SK-N-SH (cell line): ENCODE measurements around the gene ATP6V0A1. TPM values are rescaled to one million over a fixed set of nuclear protein-coding genes. Genes with fewer than 3 reads are reported as not detected.

ENCODE experiments used
- CTCF ChIA-PET: fragments of 300-600, 350-600 bp; formaldehyde crosslinking; extraction: SDS; loops from one replicate; lab custom pipeline; 2021; lab: Yijun Ruan, JAX
- POLR2A ChIA-PET: fragments of 350-600 bp; sonication (Branson Sonifier 250); formaldehyde crosslinking; extraction: SDS; loops from one replicate; lab custom pipeline; 2020; ENCODE audit warnings: antibody characterized with exemption, inconsistent platforms; lab: Yijun Ruan, JAX
- DNase-seq: peaks from one replicate; pipeline ENCODE4 v3.0.0; 2012
- H2AFZ ChIP-seq: fragments of 200-600 bp; sonication (generic); 2 replicates; pipeline ENCODE4 v1.8.1; 2016; ENCODE audit warnings: antibody characterized with exemption, mild to moderate bottlenecking, low read depth
- H3F3A ChIP-seq: fragments of 200-600 bp; sonication (generic); replicated peaks from 2 replicates; pipeline ENCODE3; 2016; ENCODE audit warnings: antibody characterized with exemption, mild to moderate bottlenecking; ENCODE audit not compliant: insufficient read depth
- H3K27ac ChIP-seq, 2 experiments: fragments of 200-500 bp in 1 of 2; fragments of 200-600 bp in 1 of 2; sonication (Bioruptor generic) in 1 of 2; sonication (generic), shearing (Covaris generic) in 1 of 2; 2 replicates each; pipeline versions ENCODE4 v1.5.1 to v1.6.1; 2014 to 2016; ENCODE audit warnings: low read depth in 2 of 2, inconsistent platforms in 1 of 2, low read length in 1 of 2, mild to moderate bottlenecking in 1 of 2, mixed read lengths in 1 of 2
- H3K27me3 ChIP-seq: fragments of 200-600 bp; sonication (generic), shearing (Covaris generic); 2 replicates; pipeline ENCODE4 v1.6.1; 2016; ENCODE audit warnings: mixed run types; ENCODE audit not compliant: insufficient read depth
- H3K36me3 ChIP-seq, 2 experiments: fragments of 200-500 bp in 1 of 2; fragments of 200-600 bp in 1 of 2; sonication (Bioruptor generic) in 1 of 2; sonication (generic) in 1 of 2; replicated peaks in 1 of 2; 2 replicates each; pipeline versions ENCODE3 to v1.5.1; 2014 to 2016; ENCODE audit warnings: low read length in 1 of 2, mild to moderate bottlenecking in 1 of 2; ENCODE audit not compliant: insufficient read depth in 2 of 2, control insufficient read depth in 1 of 2
- H3K4me1 ChIP-seq, 2 experiments: fragments of 200-500 bp in 1 of 2; fragments of 200-600 bp in 1 of 2; sonication (Bioruptor generic) in 1 of 2; sonication (generic), shearing (Covaris generic) in 1 of 2; 2 replicates each; pipeline versions ENCODE4 v1.5.1 to v1.6.1; 2014 to 2016; ENCODE audit warnings: low read depth in 1 of 2, low read length in 1 of 2, mixed run types in 1 of 2; ENCODE audit not compliant: insufficient read depth in 2 of 2, control insufficient read depth in 1 of 2
- H3K4me2 ChIP-seq: fragments of 200-600 bp; sonication (generic), shearing (Covaris generic); 2 replicates; pipeline ENCODE4 v1.6.1; 2017; ENCODE audit warnings: mixed run types
- H3K4me3 ChIP-seq, 2 experiments: fragments of 200-500 bp in 1 of 2; fragments of 200-600 bp in 1 of 2; sonication (Bioruptor generic) in 1 of 2; sonication (generic), shearing (Covaris generic) in 1 of 2; 2 replicates each; pipeline versions ENCODE4 v1.5.1 to v1.8.1; 2014 to 2016; ENCODE audit warnings: low read depth in 2 of 2, inconsistent platforms in 1 of 2, low read length in 1 of 2, mild to moderate bottlenecking in 1 of 2, mixed read lengths in 1 of 2, moderate library complexity in 1 of 2
- H3K79me2 ChIP-seq: fragments of 200-600 bp; sonication (generic); 2 replicates; pipeline ENCODE4 v1.8.1; 2017; ENCODE audit warnings: mild to moderate bottlenecking; ENCODE audit not compliant: insufficient read depth
- H3K9ac ChIP-seq: fragments of 200-600 bp; sonication (generic); 2 replicates; pipeline ENCODE4 v1.6.1; 2017; ENCODE audit warnings: mixed run types
- H3K9me2 ChIP-seq: fragments of 200-600 bp; sonication (generic); 2 replicates; pipeline ENCODE4 v1.6.1; 2017; ENCODE audit warnings: mixed run types
- H3K9me3 ChIP-seq: fragments of 200-600 bp; sonication (generic); 2 replicates; pipeline ENCODE4 v1.6.1; 2017; ENCODE audit warnings: mixed run types, mild to moderate bottlenecking, moderate library complexity
- H4K20me1 ChIP-seq: fragments of 200-600 bp; sonication (generic); 2 replicates; pipeline ENCODE4 v1.6.1; 2017; ENCODE audit warnings: mild to moderate bottlenecking, mixed run types; ENCODE audit not compliant: insufficient read depth
- CHD2 ChIP-seq: fragments of 150-350 bp; IDR thresholded peaks from 2 replicates; pipeline ENCODE4 v1.6.1; 2018; ENCODE audit warnings: low read length; ENCODE audit not compliant: partially characterized antibody
- EP300 ChIP-seq, 2 experiments: IDR thresholded peaks; 2 replicates each; pipeline versions ENCODE4 v1.4.0 to v1.6.1; 2012; ENCODE audit warnings: borderline replicate concordance in 1 of 2, low read depth in 1 of 2, low read length in 1 of 2
- EZH2phosphoT487 ChIP-seq: fragments of 200-600 bp; sonication (generic); IDR thresholded peaks from 2 replicates; pipeline ENCODE4 v1.6.1; 2017; ENCODE audit warnings: low read depth, mixed run types, mild to moderate bottlenecking, antibody characterized with exemption, moderate library complexity, borderline replicate concordance
- FOSL2 ChIP-seq: IDR thresholded peaks from 2 replicates; pipeline ENCODE4 v1.4.0; 2012; ENCODE audit warnings: low read depth, mild to moderate bottlenecking, moderate library complexity, borderline replicate concordance
- FOXJ3 ChIP-seq: sonication (generic); formaldehyde crosslinking; IDR thresholded peaks from 2 replicates; pipeline ENCODE4 v1.5.1; 2020; ENCODE audit warnings: mild to moderate bottlenecking, missing genetic modification reagents
- GATA2 ChIP-seq: sonication (generic); formaldehyde crosslinking; IDR thresholded peaks from 2 replicates; pipeline ENCODE4 v1.5.0; 2020; ENCODE audit warnings: mild to moderate bottlenecking, missing genetic modification reagents
- MEF2A ChIP-seq: IDR thresholded peaks from 2 replicates; pipeline ENCODE4 v1.4.0; 2012; ENCODE audit warnings: low read depth, borderline replicate concordance
- NFIC ChIP-seq: IDR thresholded peaks from 2 replicates; pipeline ENCODE4 v1.4.0; 2012; ENCODE audit warnings: borderline replicate concordance
- RCOR1 ChIP-seq: fragments of 150-350 bp; IDR thresholded peaks from 2 replicates; pipeline ENCODE4 v1.6.1; 2017; ENCODE audit warnings: antibody characterized with exemption, low read length
- RFX5 ChIP-seq: IDR thresholded peaks from 2 replicates; pipeline ENCODE4 v1.6.1; 2012; ENCODE audit warnings: mild to moderate bottlenecking, improper control_type of control experiment, low read length
- SIN3A ChIP-seq: IDR thresholded peaks from 2 replicates; pipeline ENCODE4 v1.6.1; 2012; ENCODE audit warnings: low read depth, mild to moderate bottlenecking, low read length, moderate library complexity, borderline replicate concordance
- TCF12 ChIP-seq: IDR thresholded peaks from 2 replicates; pipeline ENCODE4 v1.4.0; 2012
- YY1 ChIP-seq: IDR thresholded peaks from 2 replicates; pipeline ENCODE4 v1.4.0; 2012; ENCODE audit warnings: low read depth, mild to moderate bottlenecking
- WGBS: methylation state at CpG from one replicate; pipeline ENCODE4 v1.1.6; 2017; ENCODE audit warnings: low lambda C conversion rate; 5-methylcytosine and 5-hydroxymethylcytosine counted together
- polyA plus RNA-seq, 3 experiments: library from polyadenylated mRNA; depleted of rRNA; stranded (reverse); fragments of >200 nt; gene quantifications; 2 replicates each; pipeline ENCODE4 v1.2.3, GENCODE V29; 2012
- TF ChIP-seq, protein P1 (sequence below): fragments of 150-350 bp; IDR thresholded peaks from 2 replicates; pipeline ENCODE4 v1.6.1; 2017; ENCODE audit warnings: antibody characterized with exemption, low read length, low read depth, borderline replicate concordance
- TF ChIP-seq, protein P2 (sequence below): IDR thresholded peaks from 2 replicates; pipeline ENCODE4 v1.4.0; 2012; ENCODE audit warnings: low read depth
- TF ChIP-seq, protein P3 (sequence below): fragments of 150-350 bp; IDR thresholded peaks from 2 replicates; pipeline ENCODE4 v1.6.1; 2016; ENCODE audit warnings: mild to moderate bottlenecking, low read depth, low read length
- TF ChIP-seq, protein P4 (sequence below): IDR thresholded peaks from 2 replicates; pipeline ENCODE4 v1.4.0; 2012; ENCODE audit warnings: low read depth, borderline replicate concordance
- TF ChIP-seq, protein P5 (sequence below): fragments of 200-600 bp; sonication (generic); IDR thresholded peaks from 2 replicates; pipeline ENCODE4 v1.6.1; 2017; ENCODE audit warnings: antibody characterized with exemption, mild to moderate bottlenecking, moderate library complexity
- TF ChIP-seq, protein P6 (sequence below): IDR thresholded peaks from 2 replicates; pipeline ENCODE4 v1.6.1; 2012; ENCODE audit warnings: mild to moderate bottlenecking, low read depth, low read length, moderate library complexity

ATP6V0A1 gene
- polyA plus RNA-seq, 1 of the 3 experiments (the other 2 are of a cell fraction): 31.7 TPM

DNA sequence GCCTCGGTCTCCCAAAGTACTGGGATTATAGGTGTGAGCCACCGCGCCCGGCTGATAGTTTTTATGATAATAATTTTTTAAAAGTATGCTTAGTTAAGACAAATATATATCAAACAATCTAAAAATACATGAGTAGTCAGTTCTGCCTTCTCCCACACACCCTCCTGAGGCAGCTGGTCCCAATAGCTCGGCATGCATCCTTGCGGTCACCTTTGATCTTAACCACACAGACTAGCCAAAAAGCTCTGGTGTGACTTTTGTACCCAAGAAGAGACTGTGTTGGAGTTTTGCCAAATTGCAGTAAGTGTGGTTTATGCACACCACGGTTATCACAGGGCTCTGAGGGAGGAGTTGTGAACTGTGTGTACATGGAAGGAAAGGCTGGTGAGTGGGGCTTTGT is 25.6 kb downstream of the ATP6V0A1 start:
- CTCF ChIA-PET: no interaction called here
- no peak for DNase-seq
- H3K27ac ChIP-seq: no peak overlapping the region
- H3K36me3 ChIP-seq: peaks cover 36 to 58% of the 10 kb centered on the region in 2 experiments
- WGBS: 95% methylated on average over 7 of the region's 7 CpGs
- no peaks in the 10 kb centered on the region for H3K9me2 ChIP-seq
- H3F3A ChIP-seq: peaks cover 3% of the 10 kb centered on the region
- no peak overlapping the region for H2AFZ ChIP-seq
- no peaks in the 10 kb centered on the region for H4K20me1 ChIP-seq
- H3K9me3 ChIP-seq: no peaks in the 10 kb centered on the region
- H3K9ac ChIP-seq: no peak overlapping the region
- H3K4me2 ChIP-seq: no peak overlapping the region
- no peaks in the 10 kb centered on the region for H3K4me1 ChIP-seq
- POLR2A ChIA-PET: no interaction called here
- TF ChIP-seq, protein P1, sequence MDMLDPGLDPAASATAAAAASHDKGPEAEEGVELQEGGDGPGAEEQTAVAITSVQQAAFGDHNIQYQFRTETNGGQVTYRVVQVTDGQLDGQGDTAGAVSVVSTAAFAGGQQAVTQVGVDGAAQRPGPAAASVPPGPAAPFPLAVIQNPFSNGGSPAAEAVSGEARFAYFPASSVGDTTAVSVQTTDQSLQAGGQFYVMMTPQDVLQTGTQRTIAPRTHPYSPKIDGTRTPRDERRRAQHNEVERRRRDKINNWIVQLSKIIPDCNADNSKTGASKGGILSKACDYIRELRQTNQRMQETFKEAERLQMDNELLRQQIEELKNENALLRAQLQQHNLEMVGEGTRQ: no peak
- TF ChIP-seq EP300 (IDR thresholded peaks at IDR 0.05; ENCODE audit: borderline replicate concordance in 1 of 2, low read depth in 1 of 2, low read length in 1 of 2) (no peak), MEF2A (no peak), RCOR1 (no peak), CHD2 (no peak), GATA2 (no peak), EZH2phosphoT487 (no peak), FOXJ3 (CRISPR knock-in tag) (no peak), RFX5 (no peak), NFIC (no peak), YY1 (no peak), TCF12 (no peak), SIN3A (no peak), FOSL2 (no peak)
- TF ChIP-seq, protein P2, sequence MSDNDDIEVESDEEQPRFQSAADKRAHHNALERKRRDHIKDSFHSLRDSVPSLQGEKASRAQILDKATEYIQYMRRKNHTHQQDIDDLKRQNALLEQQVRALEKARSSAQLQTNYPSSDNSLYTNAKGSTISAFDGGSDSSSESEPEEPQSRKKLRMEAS: no peak
- TF ChIP-seq, protein P3, sequence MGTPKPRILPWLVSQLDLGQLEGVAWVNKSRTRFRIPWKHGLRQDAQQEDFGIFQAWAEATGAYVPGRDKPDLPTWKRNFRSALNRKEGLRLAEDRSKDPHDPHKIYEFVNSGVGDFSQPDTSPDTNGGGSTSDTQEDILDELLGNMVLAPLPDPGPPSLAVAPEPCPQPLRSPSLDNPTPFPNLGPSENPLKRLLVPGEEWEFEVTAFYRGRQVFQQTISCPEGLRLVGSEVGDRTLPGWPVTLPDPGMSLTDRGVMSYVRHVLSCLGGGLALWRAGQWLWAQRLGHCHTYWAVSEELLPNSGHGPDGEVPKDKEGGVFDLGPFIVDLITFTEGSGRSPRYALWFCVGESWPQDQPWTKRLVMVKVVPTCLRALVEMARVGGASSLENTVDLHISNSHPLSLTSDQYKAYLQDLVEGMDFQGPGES: no peak
- TF ChIP-seq, protein P4, sequence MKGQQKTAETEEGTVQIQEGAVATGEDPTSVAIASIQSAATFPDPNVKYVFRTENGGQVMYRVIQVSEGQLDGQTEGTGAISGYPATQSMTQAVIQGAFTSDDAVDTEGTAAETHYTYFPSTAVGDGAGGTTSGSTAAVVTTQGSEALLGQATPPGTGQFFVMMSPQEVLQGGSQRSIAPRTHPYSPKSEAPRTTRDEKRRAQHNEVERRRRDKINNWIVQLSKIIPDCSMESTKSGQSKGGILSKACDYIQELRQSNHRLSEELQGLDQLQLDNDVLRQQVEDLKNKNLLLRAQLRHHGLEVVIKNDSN: no peak
- TF ChIP-seq, protein P5, sequence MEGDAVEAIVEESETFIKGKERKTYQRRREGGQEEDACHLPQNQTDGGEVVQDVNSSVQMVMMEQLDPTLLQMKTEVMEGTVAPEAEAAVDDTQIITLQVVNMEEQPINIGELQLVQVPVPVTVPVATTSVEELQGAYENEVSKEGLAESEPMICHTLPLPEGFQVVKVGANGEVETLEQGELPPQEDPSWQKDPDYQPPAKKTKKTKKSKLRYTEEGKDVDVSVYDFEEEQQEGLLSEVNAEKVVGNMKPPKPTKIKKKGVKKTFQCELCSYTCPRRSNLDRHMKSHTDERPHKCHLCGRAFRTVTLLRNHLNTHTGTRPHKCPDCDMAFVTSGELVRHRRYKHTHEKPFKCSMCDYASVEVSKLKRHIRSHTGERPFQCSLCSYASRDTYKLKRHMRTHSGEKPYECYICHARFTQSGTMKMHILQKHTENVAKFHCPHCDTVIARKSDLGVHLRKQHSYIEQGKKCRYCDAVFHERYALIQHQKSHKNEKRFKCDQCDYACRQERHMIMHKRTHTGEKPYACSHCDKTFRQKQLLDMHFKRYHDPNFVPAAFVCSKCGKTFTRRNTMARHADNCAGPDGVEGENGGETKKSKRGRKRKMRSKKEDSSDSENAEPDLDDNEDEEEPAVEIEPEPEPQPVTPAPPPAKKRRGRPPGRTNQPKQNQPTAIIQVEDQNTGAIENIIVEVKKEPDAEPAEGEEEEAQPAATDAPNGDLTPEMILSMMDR: no peak
- TF ChIP-seq, protein P6, sequence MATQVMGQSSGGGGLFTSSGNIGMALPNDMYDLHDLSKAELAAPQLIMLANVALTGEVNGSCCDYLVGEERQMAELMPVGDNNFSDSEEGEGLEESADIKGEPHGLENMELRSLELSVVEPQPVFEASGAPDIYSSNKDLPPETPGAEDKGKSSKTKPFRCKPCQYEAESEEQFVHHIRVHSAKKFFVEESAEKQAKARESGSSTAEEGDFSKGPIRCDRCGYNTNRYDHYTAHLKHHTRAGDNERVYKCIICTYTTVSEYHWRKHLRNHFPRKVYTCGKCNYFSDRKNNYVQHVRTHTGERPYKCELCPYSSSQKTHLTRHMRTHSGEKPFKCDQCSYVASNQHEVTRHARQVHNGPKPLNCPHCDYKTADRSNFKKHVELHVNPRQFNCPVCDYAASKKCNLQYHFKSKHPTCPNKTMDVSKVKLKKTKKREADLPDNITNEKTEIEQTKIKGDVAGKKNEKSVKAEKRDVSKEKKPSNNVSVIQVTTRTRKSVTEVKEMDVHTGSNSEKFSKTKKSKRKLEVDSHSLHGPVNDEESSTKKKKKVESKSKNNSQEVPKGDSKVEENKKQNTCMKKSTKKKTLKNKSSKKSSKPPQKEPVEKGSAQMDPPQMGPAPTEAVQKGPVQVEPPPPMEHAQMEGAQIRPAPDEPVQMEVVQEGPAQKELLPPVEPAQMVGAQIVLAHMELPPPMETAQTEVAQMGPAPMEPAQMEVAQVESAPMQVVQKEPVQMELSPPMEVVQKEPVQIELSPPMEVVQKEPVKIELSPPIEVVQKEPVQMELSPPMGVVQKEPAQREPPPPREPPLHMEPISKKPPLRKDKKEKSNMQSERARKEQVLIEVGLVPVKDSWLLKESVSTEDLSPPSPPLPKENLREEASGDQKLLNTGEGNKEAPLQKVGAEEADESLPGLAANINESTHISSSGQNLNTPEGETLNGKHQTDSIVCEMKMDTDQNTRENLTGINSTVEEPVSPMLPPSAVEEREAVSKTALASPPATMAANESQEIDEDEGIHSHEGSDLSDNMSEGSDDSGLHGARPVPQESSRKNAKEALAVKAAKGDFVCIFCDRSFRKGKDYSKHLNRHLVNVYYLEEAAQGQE: no peak
- TF ChIP-seq, all 33 proteins: peak for 0
- Histone ChIP-seq H3K27me3 (no peaks in the 10 kb centered on the region), H3K79me2 (no peaks in the 10 kb centered on the region), H3K4me3 (no peak overlapping the region)
